Activated CD4-positive, alpha-beta T cell treated with anti-CD3 and anti-CD28 coated beads, Interleukin-2, amount 50 U/mL, for 4 hours (primary cell): ENCODE data around the gene MFSD8.
A peak's percentile ranks its signal among the peaks of the same experiment; 100 is the strongest.
"Not testable (repeated sequence)": the region's sequence is repeated elsewhere in the genome, so short reads cannot be mapped to it uniquely, and the experiment has no call there.

Experiments used
- DNase-seq, 2 experiments: peaks; one replicate each; pipeline ENCODE4 v3.0.0-alpha.2; 2020

MFSD8 gene

DNA sequence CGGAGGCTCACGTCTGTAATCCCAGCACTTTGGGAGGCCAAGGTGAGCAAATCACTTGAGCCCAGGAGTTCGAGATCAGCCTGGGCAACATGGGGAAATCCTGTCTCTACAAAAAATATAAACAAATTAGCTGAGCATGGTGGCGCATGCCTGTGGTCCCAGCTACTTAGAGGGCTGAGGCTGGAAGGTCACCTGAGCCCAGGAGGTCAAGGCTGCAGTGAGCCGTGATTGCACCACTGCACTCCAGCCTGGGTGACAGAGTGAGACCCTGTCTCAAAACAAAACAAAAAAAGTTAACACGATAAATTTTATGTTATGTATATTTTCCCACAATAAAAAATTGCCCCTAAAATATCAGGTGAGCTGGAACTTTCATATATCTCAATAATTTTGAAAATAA is 33.1 kb downstream of the MFSD8 start:
- not testable (repeated sequence) for DNase-seq

DNA sequence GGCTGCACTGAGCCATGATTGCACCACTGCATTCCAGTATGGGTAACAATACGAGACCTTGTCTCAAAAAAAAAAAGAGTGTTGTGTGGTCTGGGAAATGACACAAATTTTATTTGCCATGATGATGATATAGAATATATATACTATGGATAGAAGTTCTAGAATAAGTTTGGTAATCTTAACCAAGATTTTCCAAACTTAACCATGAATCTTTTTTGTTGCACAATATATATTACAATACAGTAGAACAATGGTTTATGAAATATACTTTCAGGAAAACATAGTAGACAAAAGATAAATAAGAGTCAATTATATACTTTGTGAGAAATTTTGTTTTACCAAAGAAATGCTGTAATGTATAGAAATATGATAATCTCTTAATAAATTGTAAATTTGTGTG is 34.8 kb downstream of the MFSD8 start:
- DNase-seq: no peak

GRCh38 chr4:127925720-127926119 is 39.3 kb downstream of the MFSD8 start:
- DNase-seq: not testable (repeated sequence)

GRCh38 chr4:127922226-127922625 is 42.7 kb downstream of the MFSD8 start:
- DNase-seq: no peak

GRCh38 chr4:127920521-127920920 is 44.5 kb downstream of the MFSD8 start:
- DNase-seq: no peak

DNA sequence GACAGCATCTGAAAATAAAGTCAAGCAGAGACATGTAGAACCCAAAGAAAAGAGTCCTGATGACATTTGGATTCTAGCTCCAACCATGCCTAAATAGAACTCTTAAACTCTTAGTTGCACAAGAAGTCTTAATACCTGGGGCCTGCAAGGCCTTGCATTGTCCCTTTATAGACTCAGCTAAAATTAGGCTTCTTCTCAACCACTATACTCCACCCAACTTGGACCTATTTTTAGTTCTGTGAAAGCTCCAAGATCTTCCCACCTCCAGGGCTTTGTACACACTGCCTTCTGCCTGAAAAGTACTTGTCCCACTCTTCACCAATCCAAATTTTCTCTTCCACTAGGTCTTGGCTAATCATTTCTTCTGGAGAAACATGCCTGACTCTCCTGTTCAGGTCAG is 47.8 kb downstream of the MFSD8 start:
- DNase-seq: no peak

DNA sequence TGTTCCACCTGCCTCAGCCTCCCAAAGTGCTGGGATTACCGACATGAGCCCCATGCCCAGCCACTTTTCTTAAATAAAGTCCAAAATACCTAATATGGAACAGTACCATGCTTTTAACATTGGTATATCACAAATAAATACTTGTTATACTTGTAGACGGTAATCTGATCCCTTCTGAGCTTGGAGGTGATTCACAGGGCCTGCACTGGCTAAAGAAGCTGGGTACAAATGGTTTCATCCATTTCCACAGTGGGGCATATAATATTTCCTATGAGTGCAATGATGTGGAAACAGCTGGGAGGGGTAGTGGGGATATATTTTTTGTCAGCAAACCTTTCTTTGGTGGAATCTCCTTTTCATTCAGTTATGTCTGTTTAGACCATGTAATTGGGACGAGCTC is 48.5 kb downstream of the MFSD8 start:
- DNase-seq: no peak

- DNase-seq: no peak
These were observed 59.9 kb downstream of the MFSD8 start for GRCh38 chr4:127905029-127905428.

- DNase-seq: not testable (repeated sequence)
These were observed 65.3 kb downstream of the MFSD8 start for GRCh38 chr4:127899682-127900081.

DNA sequence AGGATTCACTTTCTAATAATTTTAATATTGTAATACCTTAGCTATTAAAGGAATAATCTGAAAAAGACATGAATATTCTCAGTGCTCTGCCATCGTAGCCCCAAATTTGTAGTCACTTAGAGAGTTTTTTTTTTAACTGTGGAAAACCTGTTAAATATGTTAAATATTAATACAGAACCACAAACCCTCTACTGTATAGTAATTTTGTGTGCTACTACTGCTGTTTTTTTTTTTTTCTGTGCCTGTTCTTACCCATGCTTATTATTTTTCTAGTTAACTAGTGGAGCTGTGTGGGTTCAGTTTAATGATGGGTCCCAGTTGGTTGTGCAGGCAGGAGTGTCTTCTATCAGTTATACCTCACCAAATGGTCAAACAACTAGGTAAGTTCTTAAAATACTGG is 68.4 kb downstream of the MFSD8 start:
- DNase-seq: no peak

- DNase-seq: no peak
These were observed 68.9 kb downstream of the MFSD8 start for GRCh38 chr4:127896069-127896468.

DNA sequence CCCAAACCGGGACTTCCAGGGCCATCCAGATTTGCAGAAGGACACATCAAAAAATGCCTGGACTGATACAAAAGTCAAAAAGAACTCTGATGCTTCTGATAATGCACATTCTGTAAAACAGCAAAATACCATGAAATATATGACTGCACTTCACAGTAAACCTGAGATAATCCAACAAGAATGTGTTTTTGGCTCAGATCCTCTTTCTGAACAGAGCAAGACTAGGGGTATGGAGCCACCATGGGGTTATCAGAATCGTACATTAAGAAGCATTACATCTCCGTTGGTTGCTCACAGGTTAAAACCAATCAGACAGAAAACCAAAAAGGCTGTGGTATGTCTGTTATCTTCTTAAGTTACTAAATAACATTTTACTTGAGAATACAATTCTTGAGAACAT is 75.1 kb downstream of the MFSD8 start:
- DNase-seq: no peak

GRCh38 chr4:127888559-127888958 is 76.4 kb downstream of the MFSD8 start:
- no peak for DNase-seq

GRCh38 chr4:127881563-127881864 is 83.5 kb downstream of the MFSD8 start:
- no peak for DNase-seq

- peak; percentile 88 to 92 for DNase-seq
These were observed 84.0 kb downstream of the MFSD8 start, which contains the start of gene PLK4 for GRCh38 chr4:127880763-127881562. PLK4 (plus strand) TSS chr4:127880893; CDS start chr4:127881135, 242 bp downstream.

DNA sequence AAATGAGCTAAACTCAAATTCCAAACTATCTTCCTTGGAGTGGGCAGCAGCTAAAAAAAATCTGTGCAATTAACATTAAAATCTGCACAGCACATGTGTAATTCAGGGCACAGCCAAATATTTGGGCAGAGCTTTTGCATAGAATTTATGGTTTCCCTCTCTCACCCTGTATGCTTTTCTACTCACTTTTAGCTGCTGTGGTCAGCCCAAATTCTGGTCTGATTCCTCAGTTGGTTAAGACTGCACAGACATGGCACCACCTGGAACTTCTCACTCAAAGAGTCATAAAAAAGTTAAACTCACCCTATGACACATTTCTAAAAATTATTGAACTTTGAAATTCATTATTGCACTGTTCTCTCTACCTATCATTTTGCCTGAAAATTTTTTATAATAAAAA is 89.2 kb downstream of the MFSD8 start:
- DNase-seq: no peak

DNA sequence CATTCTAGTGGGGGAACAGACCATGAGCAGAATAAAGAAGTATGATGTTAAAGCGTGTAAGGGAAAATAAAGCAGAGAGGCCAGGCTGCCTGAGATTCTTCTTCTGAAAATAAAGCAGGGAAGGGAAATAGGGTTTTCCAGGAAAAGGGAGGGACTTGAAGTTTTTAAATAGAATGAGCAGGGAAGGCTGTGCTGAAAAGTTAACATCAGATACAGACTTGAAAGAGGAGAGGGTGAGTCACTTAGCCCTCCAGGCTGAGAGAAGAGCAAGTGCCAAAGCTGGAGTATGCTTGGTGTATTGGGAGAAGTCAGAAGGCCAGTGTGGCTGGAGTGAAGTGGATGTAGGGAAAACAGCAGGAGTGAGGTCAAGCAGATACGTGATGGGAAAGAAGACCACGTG is 94.3 kb downstream of the MFSD8 start:
- DNase-seq: no peak

DNA sequence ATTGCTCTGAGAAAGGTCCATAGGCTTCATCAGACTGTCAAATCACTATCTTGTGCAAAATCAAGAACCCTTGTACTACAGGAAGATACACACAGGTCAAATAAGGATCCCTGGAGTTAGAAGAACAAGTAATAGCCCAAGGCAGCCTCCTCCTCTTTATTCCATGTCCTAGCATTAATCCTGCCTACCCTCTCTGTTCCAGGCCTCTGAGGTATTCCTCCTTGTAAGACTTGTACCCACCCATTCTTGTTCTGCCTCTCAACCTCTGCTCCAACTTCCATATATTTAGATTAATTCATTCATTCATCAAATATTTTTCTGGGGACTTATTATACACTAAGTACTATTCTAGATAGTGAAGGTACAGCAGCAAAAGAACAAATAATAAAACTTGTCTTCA is 94.7 kb downstream of the MFSD8 start:
- no peak for DNase-seq

GRCh38 chr4:127868196-127868595 is 96.8 kb downstream of the MFSD8 start:
- DNase-seq: no peak
